H1 (cell line): Measurements from ENCODE around the gene TSC1. TPM values are rescaled to one million over a fixed set of nuclear protein-coding genes. Genes with fewer than 3 reads are reported as not detected.

Experiments
- CTCF ChIA-PET: fragments of 300-600 bp; sonication (Branson Sonifier 250); formaldehyde crosslinking; loops from one replicate; lab custom pipeline; 2021; ENCODE audit not compliant: partially characterized antibody; lab: Charles Lee
- POLR2A ChIA-PET: fragments of 300-600 bp; sonication (Branson Sonifier 250); formaldehyde crosslinking; loops from one replicate; lab custom pipeline; 2021; ENCODE audit warnings: inconsistent platforms; ENCODE audit not compliant: partially characterized antibody; lab: Charles Lee
- DNase-seq, 2 experiments: peaks; one replicate each; pipeline versions ENCODE4 v3.0.0 to v3.0.0-alpha.2; 2010 to 2022; ENCODE audit warnings: low spot score in 2 of 2, low read depth in 1 of 2, mixed read lengths in 1 of 2
- FAIRE-seq: peaks from 2 replicates; lab custom pipeline; 2011; peaks lifted over from hg19 to GRCh38; lab: Jason Lieb, UNC
- H2AFZ ChIP-seq: 2 replicates; pipeline ENCODE4 v1.8.1; 2012; ENCODE audit warnings: low read length, inconsistent platforms
- H2AK5ac ChIP-seq: 2 replicates; pipeline ENCODE4 v1.6.1; 2013; ENCODE audit warnings: low read depth, low read length
- H2BK120ac ChIP-seq: replicated peaks from 2 replicates; pipeline ENCODE3; 2013; ENCODE audit warnings: low read depth, low read length, inconsistent platforms
- H2BK12ac ChIP-seq: 2 replicates; pipeline ENCODE4 v1.6.1; 2013; ENCODE audit warnings: low read depth, low read length
- H2BK15ac ChIP-seq: 2 replicates; pipeline ENCODE4 v1.6.1; 2013; ENCODE audit warnings: low read length
- H2BK20ac ChIP-seq: 2 replicates; pipeline ENCODE4 v1.6.1; 2013; ENCODE audit warnings: low read length
- H2BK5ac ChIP-seq: 2 replicates; pipeline ENCODE4 v1.6.1; 2013; ENCODE audit warnings: low read depth, low read length
- H3K14ac ChIP-seq: 2 replicates; pipeline ENCODE4 v1.6.1; 2013; ENCODE audit warnings: inconsistent platforms; ENCODE audit not compliant: insufficient read length
- H3K18ac ChIP-seq: 2 replicates; pipeline ENCODE4 v1.6.1; 2013; ENCODE audit warnings: low read length; ENCODE audit errors: extremely low read depth
- H3K23ac ChIP-seq: 2 replicates; pipeline ENCODE4 v1.6.1; 2013; ENCODE audit warnings: inconsistent platforms; ENCODE audit not compliant: insufficient read length
- H3K23me2 ChIP-seq: 2 replicates; pipeline ENCODE4 v1.6.1; 2013; ENCODE audit warnings: low read depth, low read length
- H3K27ac ChIP-seq: 2 replicates; pipeline ENCODE4 v1.6.1; 2011; ENCODE audit warnings: low read depth, low read length, inconsistent platforms
- H3K27me3 ChIP-seq, 4 experiments: replicated peaks in 1 of 4; 1 replicate in 1 of 4; 2 replicates in 3 of 4; pipeline versions ENCODE4 v1.6.1 to v1.8.1; 2011 to 2013; ENCODE audit warnings: low read length in 3 of 4, mild to moderate bottlenecking in 3 of 4, inconsistent platforms in 2 of 4, mixed read lengths in 2 of 4, moderate library complexity in 1 of 4; ENCODE audit not compliant: control insufficient read depth in 3 of 4, insufficient read depth in 3 of 4; ENCODE audit errors: extremely low read depth in 1 of 4
- H3K36me3 ChIP-seq, 4 experiments: 2 replicates each; pipeline versions ENCODE4 v1.6.1 to v1.8.1; 2011 to 2013; ENCODE audit warnings: mild to moderate bottlenecking in 4 of 4, low read length in 3 of 4, moderate library complexity in 2 of 4, control low read depth in 1 of 4, inconsistent platforms in 1 of 4; ENCODE audit not compliant: insufficient read depth in 4 of 4, control insufficient read depth in 2 of 4
- H3K4ac ChIP-seq: replicated peaks from 2 replicates; pipeline ENCODE3; 2013; ENCODE audit warnings: low read length, low read depth, mixed read lengths, inconsistent platforms; ENCODE audit not compliant: insufficient read length
- H3K4me1 ChIP-seq, 4 experiments: replicated peaks in 1 of 4; 1 replicate in 1 of 4; 2 replicates in 3 of 4; pipeline versions ENCODE4 v1.6.1 to v1.8.1; 2011 to 2013; ENCODE audit warnings: low read length in 3 of 4, inconsistent platforms in 2 of 4, mixed read lengths in 1 of 4; ENCODE audit not compliant: insufficient read depth in 4 of 4, control insufficient read depth in 3 of 4
- H3K4me2 ChIP-seq, 2 experiments: 2 replicates each; pipeline versions ENCODE4 v1.6.1 to v1.8.1; 2011 to 2013; ENCODE audit warnings: low read depth in 2 of 2, low read length in 2 of 2, control low read depth in 1 of 2, inconsistent platforms in 1 of 2, mild to moderate bottlenecking in 1 of 2; ENCODE audit not compliant: insufficient read depth in 1 of 2
- H3K4me3 ChIP-seq, 4 experiments: fragments of 200-600, 300-600 bp in 1 of 4; sonication (generic), shearing (Covaris generic), sonication (Bioruptor Twin) in 1 of 4; 2 replicates each; pipeline versions ENCODE4 v1.5.1 to v1.8.1; 2011 to 2016; ENCODE audit warnings: low read length in 4 of 4, low read depth in 3 of 4, control low read depth in 2 of 4, inconsistent platforms in 2 of 4, mild to moderate bottlenecking in 2 of 4, mixed read lengths in 1 of 4, moderate library complexity in 1 of 4; ENCODE audit not compliant: insufficient read depth in 2 of 4; ENCODE audit errors: extremely low read depth in 1 of 4
- H3K56ac ChIP-seq: replicated peaks from 2 replicates; pipeline ENCODE3; 2013; ENCODE audit warnings: low read depth, mild to moderate bottlenecking, mixed read lengths, low read length, inconsistent platforms; ENCODE audit not compliant: insufficient read length
- H3K79me1 ChIP-seq: 2 replicates; pipeline ENCODE4 v1.6.1; 2013; ENCODE audit warnings: low read depth, low read length, control low read depth
- H3K79me2 ChIP-seq, 2 experiments: 2 replicates each; pipeline versions ENCODE4 v1.6.1 to v1.8.1; 2012 to 2013; ENCODE audit warnings: low read length in 2 of 2, mild to moderate bottlenecking in 2 of 2, inconsistent platforms in 1 of 2; ENCODE audit not compliant: insufficient read depth in 2 of 2, control insufficient read depth in 1 of 2
- H3K9ac ChIP-seq, 4 experiments: replicated peaks in 1 of 4; 1 replicate in 1 of 4; 2 replicates in 3 of 4; pipeline versions ENCODE4 v1.6.1 to v1.8.1; 2011 to 2013; ENCODE audit warnings: low read depth in 3 of 4, low read length in 3 of 4, control low read depth in 2 of 4, mild to moderate bottlenecking in 2 of 4, moderate library complexity in 2 of 4, inconsistent platforms in 1 of 4; ENCODE audit errors: extremely low read depth in 1 of 4
- H3K9me3 ChIP-seq, 2 experiments: 2 replicates each; pipeline versions ENCODE4 v1.6.1 to v1.8.1; 2012 to 2013; ENCODE audit warnings: mild to moderate bottlenecking in 2 of 2, moderate library complexity in 2 of 2, control low read depth in 1 of 2, inconsistent platforms in 1 of 2, low read depth in 1 of 2, low read length in 1 of 2, mixed read lengths in 1 of 2; ENCODE audit not compliant: insufficient read depth in 2 of 2
- H4K20me1 ChIP-seq, 2 experiments: replicated peaks in 1 of 2; 2 replicates each; pipeline versions ENCODE3 to v1.8.1; 2011 to 2013; ENCODE audit warnings: inconsistent platforms in 2 of 2, low read length in 2 of 2, mild to moderate bottlenecking in 1 of 2; ENCODE audit not compliant: insufficient read depth in 2 of 2, control insufficient read depth in 1 of 2
- H4K5ac ChIP-seq: 2 replicates; pipeline ENCODE4 v1.6.1; 2013; ENCODE audit warnings: low read length, low read depth, mixed read lengths, inconsistent platforms; ENCODE audit not compliant: insufficient read length
- H4K8ac ChIP-seq: 2 replicates; pipeline ENCODE4 v1.8.0; 2013; ENCODE audit warnings: mild to moderate bottlenecking, moderate library complexity, low read length, inconsistent platforms; ENCODE audit not compliant: insufficient read depth; ENCODE audit errors: extremely low read depth
- H4K91ac ChIP-seq: replicated peaks from 2 replicates; pipeline ENCODE3; 2013; ENCODE audit warnings: low read length, mixed read lengths, inconsistent platforms; ENCODE audit not compliant: insufficient read length
- TAF7 ChIP-seq: optimal IDR thresholded peaks from 2 replicates; pipeline ENCODE3; 2011; ENCODE audit warnings: low read depth, mild to moderate bottlenecking, inconsistent platforms, low read length, moderate library complexity, borderline replicate concordance
- ZNF274 ChIP-seq: IDR thresholded peaks from 2 replicates; pipeline ENCODE4 v1.7.0; 2012; ENCODE audit warnings: low read length, borderline replicate concordance; ENCODE audit errors: extremely low read depth
- WGBS, 2 experiments: shearing (Covaris generic) in 1 of 2; methylation state at CpG; one replicate each; pipeline versions ENCODE4 v1.1.6 to v1.1.7; 2013 to 2015; ENCODE audit warnings: low lambda C conversion rate in 2 of 2, mixed read lengths in 2 of 2, inconsistent platforms in 1 of 2, low coverage in 1 of 2, missing lambda C conversion rate in 1 of 2; ENCODE audit not compliant: insufficient replicate concordance in 2 of 2, insufficient coverage in 1 of 2, insufficient read length in 1 of 2; ENCODE audit errors: extremely low coverage in 1 of 2, missing lambda C conversion rate in 1 of 2; 5-methylcytosine and 5-hydroxymethylcytosine counted together
- polyA plus RNA-seq, 7 experiments: library from polyadenylated mRNA; depleted of rRNA in 3 of 7; stranded (reverse) in 5 of 7; unstranded in 2 of 7; fragments of >200 nt in 5 of 7; fragments of 200-250 nt in 2 of 7; gene quantifications; 1 replicate in 5 of 7; 2 replicates in 1 of 7; 4 replicates in 1 of 7; pipeline versions ENCODE4 v1.2.1 to v1.2.3, GENCODE V29; 2011 to 2013; ENCODE audit warnings: missing spikeins in 2 of 7, mixed read lengths in 2 of 7
- total RNA-seq: library from RNA; stranded (reverse); fragmentation: NEBNext Ultra II Directional; extraction: Animal tissue kit (Norgen Biotek cat#: 25700); gene quantifications from 2 replicates; pipeline ENCODE4 v1.2.1, GENCODE V29; 2021

TSC1 gene
- total and polyA plus RNA-seq, 2 of the 8 experiments (the other 6 are each of a cell fraction or from before 2014, with no cell fraction given): 37.2 to 46.0 TPM

DNA sequence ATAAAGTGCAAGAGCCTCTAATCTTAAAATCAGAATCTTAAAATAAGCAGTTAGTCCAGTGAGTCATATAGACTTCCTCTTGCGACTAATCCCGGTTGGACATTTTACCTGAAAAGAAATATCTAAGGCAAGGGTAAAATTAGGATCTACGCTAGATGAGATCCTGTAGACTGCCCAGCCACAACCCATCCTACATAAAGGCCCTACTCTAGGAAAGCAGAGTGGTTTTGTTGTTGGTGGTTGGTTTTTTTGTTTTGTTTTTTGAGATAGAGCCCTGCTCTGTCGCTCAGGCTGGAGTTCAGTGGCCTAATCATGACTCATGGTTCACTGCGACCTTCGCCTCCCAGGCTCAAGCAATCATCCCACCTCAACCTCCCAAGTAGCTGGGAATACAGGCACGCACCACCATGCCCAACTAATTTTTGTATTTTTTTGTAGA, 6.9 kb downstream of the TSC1 start:
- Histone ChIP-seq H2AFZ (no peak overlapping the region), H3K18ac (no peak overlapping the region), H3K36me3 (peaks cover 0 to 7% (median 0%) of the 10 kb centered on the region in 4 experiments; a peak in 1 of 8 replicates), H3K79me2 (peaks cover 4 to 74% of the 10 kb centered on the region in 2 experiments), H2BK15ac (no peak overlapping the region), H2BK120ac (no peak overlapping the region), H3K23me2 (no peaks in the 10 kb centered on the region), H3K14ac (no peak overlapping the region), H3K79me1 (peaks cover 11% of the 10 kb centered on the region), H3K4me1 (peaks cover 0 to 3% (median 1%) of the 10 kb centered on the region in 4 experiments; a peak in 5 of 7 replicates), H4K8ac (no peak overlapping the region), H2AK5ac (no peak overlapping the region), H4K91ac (no peak overlapping the region), H3K4me3 (no peak overlapping the region), H3K56ac (no peak overlapping the region), H4K20me1 (peaks cover 0 to 8% of the 10 kb centered on the region in 2 experiments), H3K9me3 (no peaks in the 10 kb centered on the region), H3K23ac (no peak overlapping the region), H3K4me2 (no peak overlapping the region), H3K27ac (no peak overlapping the region), H2BK20ac (no peak overlapping the region), H3K4ac (no peak overlapping the region), H3K27me3 (no peaks in the 10 kb centered on the region), H3K9ac (no peak overlapping the region), H4K5ac (no peak overlapping the region), H2BK5ac (no peak overlapping the region), H2BK12ac (no peak overlapping the region)
- POLR2A ChIA-PET: no interaction called here
- CTCF ChIA-PET: interaction anchor here (1.2 kb wide), 1 partner anchor 138 kb away, joined by 3 read pairs; no protein-coding TSS in a partner anchor
- 90% methylated on average over 7 of the region's 7 CpGs; no CpG with 5 or more reads in 1 of the 2 experiments for WGBS, 2 experiments
- DNase-seq (no peak), FAIRE-seq (no peak)
- no peak for TF ChIP-seq TAF7
- no peak for TF ChIP-seq ZNF274
